MG63 (cell line): Measurements from ENCODE around the gene DGUOK. TPM values are rescaled to one million over a fixed set of nuclear protein-coding genes. Genes with fewer than 3 reads are reported as not detected.
A peak's percentile ranks its signal among the peaks of the same experiment; 100 is the strongest.

Experiments
- DNase-seq: peaks from one replicate; pipeline ENCODE4 v3.0.0-alpha.2; 2020
- H3K27me3 ChIP-seq: fragments of 250-450 bp; sonication (Bioruptor Pico); 2 replicates; pipeline ENCODE4 v1.5.1; 2020; ENCODE audit warnings: mild to moderate bottlenecking, moderate library complexity
- H3K36me3 ChIP-seq: fragments of 250-450 bp; sonication (Bioruptor Pico); 2 replicates; pipeline ENCODE4 v1.5.1; 2020; ENCODE audit warnings: mild to moderate bottlenecking, moderate library complexity
- H3K4me3 ChIP-seq: fragments of 250-450 bp; sonication (Bioruptor Pico); 2 replicates; pipeline ENCODE4 v1.5.1; 2020; ENCODE audit warnings: mild to moderate bottlenecking, moderate library complexity
- H3K9me3 ChIP-seq: fragments of 250-450 bp; sonication (Bioruptor Pico); 2 replicates; pipeline ENCODE4 v1.5.1; 2020; ENCODE audit warnings: mild to moderate bottlenecking, moderate library complexity
- total RNA-seq: library from RNA; depleted of rRNA; stranded (reverse); fragments of >200 nt; shearing (Covaris generic); gene quantifications from 2 replicates; pipeline ENCODE4 v1.2.3, GENCODE V29; 2014; ENCODE audit warnings: low replicate concordance

The DGUOK gene
- total RNA-seq, 1 experiment from 2014 or later, result 51.8 TPM

- no peaks in the 10 kb centered on the region for H3K36me3 ChIP-seq
- DNase-seq, result no peak
- no peak overlapping the region for H3K4me3 ChIP-seq
- no peaks in the 10 kb centered on the region for H3K27me3 ChIP-seq
- no peaks in the 10 kb centered on the region; the same call in 1 of the 2 replicates for H3K9me3 ChIP-seq
Measured at GRCh38 chr2:73914667-73915066, 12.0 kb upstream of the DGUOK start.

- H3K27me3 ChIP-seq, result no peaks in the 10 kb centered on the region
- H3K4me3 ChIP-seq, result no peak overlapping the region
- no peaks in the 10 kb centered on the region for H3K36me3 ChIP-seq
- no peaks in the 10 kb centered on the region; the same call in 1 of the 2 replicates for H3K9me3 ChIP-seq
- no peak for DNase-seq
Measured at GRCh38 chr2:73915437-73915993, 11.2 kb upstream of the DGUOK start.

GRCh38 chr2:73916666-73917065 is 10.0 kb upstream of the DGUOK start:
- Histone ChIP-seq H3K27me3 (no peaks in the 10 kb centered on the region), H3K9me3 (no peaks in the 10 kb centered on the region; the same call in 1 of the 2 replicates), H3K4me3 (no peak overlapping the region), H3K36me3 (no peaks in the 10 kb centered on the region)
- no peak for DNase-seq

- no peaks in the 10 kb centered on the region for H3K36me3 ChIP-seq
- no peak for DNase-seq
- no peaks in the 10 kb centered on the region; the same call in 1 of the 2 replicates for H3K9me3 ChIP-seq
- no peaks in the 10 kb centered on the region for H3K27me3 ChIP-seq
- no peak overlapping the region for H3K4me3 ChIP-seq
Measured at GRCh38 chr2:73917296-73917695, 9.4 kb upstream of the DGUOK start.

GRCh38 chr2:73917696-73918207 is 8.9 kb upstream of the DGUOK start:
- Histone ChIP-seq H3K9me3 (no peaks in the 10 kb centered on the region; the same call in 1 of the 2 replicates), H3K27me3 (no peaks in the 10 kb centered on the region), H3K4me3 (no peak overlapping the region), H3K36me3 (no peaks in the 10 kb centered on the region)
- DNase-seq, result no peak

GRCh38 chr2:73918856-73919255 is 7.8 kb upstream of the DGUOK start:
- Histone ChIP-seq H3K9me3 (no peaks in the 10 kb centered on the region; the same call in 1 of the 2 replicates), H3K27me3 (no peaks in the 10 kb centered on the region), H3K36me3 (no peaks in the 10 kb centered on the region), H3K4me3 (no peak overlapping the region)
- no peak for DNase-seq

- H3K36me3 ChIP-seq, result no peaks in the 10 kb centered on the region
- DNase-seq, result no peak
- H3K27me3 ChIP-seq, result no peaks in the 10 kb centered on the region
- no peak overlapping the region for H3K4me3 ChIP-seq
- no peaks in the 10 kb centered on the region; the same call in 1 of the 2 replicates for H3K9me3 ChIP-seq
Measured at GRCh38 chr2:73919596-73920228, 7.0 kb upstream of the DGUOK start.

GRCh38 chr2:73920577-73921545 is 5.8 kb upstream of the DGUOK start:
- peak; percentile 26 for DNase-seq
- Histone ChIP-seq H3K27me3 (no peaks in the 10 kb centered on the region), H3K9me3 (no peaks in the 10 kb centered on the region; the same call in 1 of the 2 replicates), H3K4me3 (no peak overlapping the region), H3K36me3 (no peaks in the 10 kb centered on the region)

- H3K9me3 ChIP-seq, result no peaks in the 10 kb centered on the region; the same call in 1 of the 2 replicates
- no peak overlapping the region for H3K4me3 ChIP-seq
- H3K27me3 ChIP-seq, result no peaks in the 10 kb centered on the region
- H3K36me3 ChIP-seq, result no peaks in the 10 kb centered on the region
- no peak for DNase-seq
Measured at GRCh38 chr2:73921581-73921980, 5.1 kb upstream of the DGUOK start.

- Histone ChIP-seq H3K27me3 (no peaks in the 10 kb centered on the region), H3K4me3 (no peak overlapping the region), H3K36me3 (no peaks in the 10 kb centered on the region), H3K9me3 (no peaks in the 10 kb centered on the region)
- DNase-seq, result no peak
Measured at GRCh38 chr2:73922681-73923080, 4.0 kb upstream of the DGUOK start.

GRCh38 chr2:73925033-73925704 is 1.5 kb upstream of the DGUOK start:
- Histone ChIP-seq H3K9me3 (no peaks in the 10 kb centered on the region), H3K27me3 (no peaks in the 10 kb centered on the region), H3K4me3 (no peak overlapping the region), H3K36me3 (peaks cover 3% of the 10 kb centered on the region)
- peak; percentile 21 for DNase-seq

GRCh38 chr2:73925853-73926492 is 707 bp upstream of the DGUOK start:
- Histone ChIP-seq H3K4me3 (peak overlapping the region; percentile 77), H3K27me3 (no peaks in the 10 kb centered on the region)

GRCh38 chr2:73927344-73927743 is 664 bp downstream of the DGUOK start:
- Histone ChIP-seq H3K4me3 (peak overlapping the region; percentile 77), H3K36me3 (peaks cover 9% of the 10 kb centered on the region), H3K9me3 (no peaks in the 10 kb centered on the region), H3K27me3 (no peaks in the 10 kb centered on the region)
- no peak for DNase-seq

More at GRCh38 chr2:73925853-73926492, 707 bp upstream of the DGUOK start:
- Histone ChIP-seq H3K9me3 (no peaks in the 10 kb centered on the region), H3K36me3 (peaks cover 4% of the 10 kb centered on the region)
- no peak for DNase-seq

GRCh38 chr2:73928963-73929347 is 2.3 kb downstream of the DGUOK start:
- DNase-seq, result no peak
- H3K27me3 ChIP-seq, result no peaks in the 10 kb centered on the region
- H3K9me3 ChIP-seq, result no peaks in the 10 kb centered on the region
- peaks cover 24% of the 10 kb centered on the region for H3K36me3 ChIP-seq
- H3K4me3 ChIP-seq, result no peak overlapping the region

- Histone ChIP-seq H3K4me3 (no peak overlapping the region), H3K36me3 (peaks cover 26% of the 10 kb centered on the region), H3K9me3 (no peaks in the 10 kb centered on the region), H3K27me3 (no peaks in the 10 kb centered on the region)
- no peak for DNase-seq
Measured at GRCh38 chr2:73930386-73930785, 3.7 kb downstream of the DGUOK start.
